Suppressor macrophage treated with lipopolysaccharide for 1 hour (primary cell): ENCODE data around the gene RRP8.

Source experiments
- DNase-seq, 3 donors: peaks; one replicate each; pipeline ENCODE4 v3.0.0-alpha.2; 2020 to 2022

RRP8 gene

GRCh38 chr11:6566704-6567370 is 36.6 kb downstream of the RRP8 start:
- DNase-seq, result no peak

GRCh38 chr11:6565988-6566703 is 37.3 kb downstream of the RRP8 start:
- DNase-seq, result no peak

GRCh38 chr11:6565325-6565724 is 38.1 kb downstream of the RRP8 start:
- DNase-seq, result no peak

GRCh38 chr11:6563667-6564066 is 39.7 kb downstream of the RRP8 start:
- DNase-seq, result no peak

GRCh38 chr11:6563121-6563619 is 40.2 kb downstream of the RRP8 start:
- DNase-seq, result no peak

- DNase-seq, result no peak
Measured at GRCh38 chr11:6561288-6561687, 42.1 kb downstream of the RRP8 start.

GRCh38 chr11:6559369-6559768 is 44.0 kb downstream of the RRP8 start:
- no peak for DNase-seq

GRCh38 chr11:6557761-6558674 is 45.4 kb downstream of the RRP8 start:
- no peak for DNase-seq

- no peak for DNase-seq
Measured at GRCh38 chr11:6557063-6557462, 46.4 kb downstream of the RRP8 start.

GRCh38 chr11:6556139-6556949 is 47.1 kb downstream of the RRP8 start:
- DNase-seq, result no peak

GRCh38 chr11:6554828-6555706 is 48.3 kb downstream of the RRP8 start:
- DNase-seq, result no peak

- no peak for DNase-seq
Measured at GRCh38 chr11:6553634-6554033, 49.8 kb downstream of the RRP8 start.

GRCh38 chr11:6548641-6549040 is 54.8 kb downstream of the RRP8 start:
- no peak for DNase-seq

- DNase-seq, result no peak
Measured at GRCh38 chr11:6548121-6548520, 55.3 kb downstream of the RRP8 start.

- DNase-seq, result no peak
Measured at GRCh38 chr11:6547177-6547576, 56.2 kb downstream of the RRP8 start.

- no peak for DNase-seq
Measured at GRCh38 chr11:6546735-6547134, 56.7 kb downstream of the RRP8 start.

- no peak for DNase-seq
Measured at GRCh38 chr11:6545917-6546605, 57.4 kb downstream of the RRP8 start.
